HepG2 (cell line): ENCODE results near the gene TM4SF1.
A peak's percentile ranks its signal among the peaks of the same experiment; 100 is the strongest.

Experiments used
- CREB3 ChIP-seq: sonication (generic); formaldehyde crosslinking; IDR thresholded peaks from 2 replicates; pipeline ENCODE4 v1.5.0; 2020; ENCODE audit warnings: missing genetic modification reagents
- E2F1 ChIP-seq: sonication (generic); formaldehyde crosslinking; IDR thresholded peaks from 2 replicates; pipeline ENCODE4 v1.5.0; 2020; ENCODE audit warnings: missing genetic modification reagents
- EZH2 ChIP-seq: conservative IDR thresholded peaks from 2 replicates; pipeline ENCODE4 v1.6.1; 2012; ENCODE audit warnings: mild to moderate bottlenecking, low read depth, low read length, moderate library complexity
- IKZF5 ChIP-seq: IDR thresholded peaks from 2 replicates; pipeline ENCODE4 v1.6.1; 2018; ENCODE audit warnings: missing genetic modification reagents, mild to moderate bottlenecking, missing compliant biosample characterization
- JUND ChIP-seq: sonication (generic); formaldehyde crosslinking; IDR thresholded peaks from 2 replicates; pipeline ENCODE4 v1.8.0; 2022; ENCODE audit warnings: mild to moderate bottlenecking, missing genetic modification reagents
- KLF13 ChIP-seq: sonication (generic); formaldehyde crosslinking; IDR thresholded peaks from 2 replicates; pipeline ENCODE4 v1.4.0; 2020; ENCODE audit warnings: mild to moderate bottlenecking, missing genetic modification reagents
- MBD4 ChIP-seq: IDR thresholded peaks from 2 replicates; pipeline ENCODE4 v1.6.1; 2012; ENCODE audit warnings: low read length, inconsistent platforms, borderline replicate concordance
- POLR2A ChIP-seq, 2 experiments: IDR thresholded peaks; 2 replicates each; pipeline ENCODE4 v1.6.1; 2011; ENCODE audit warnings: low read depth in 2 of 2, low read length in 2 of 2, mild to moderate bottlenecking in 1 of 2, moderate library complexity in 1 of 2; ENCODE audit not compliant: insufficient read depth in 1 of 2
- POLR2AphosphoS5 ChIP-seq: IDR thresholded peaks from 2 replicates; pipeline ENCODE4 v1.6.1; 2012; ENCODE audit warnings: low read depth, low read length
- SP2 ChIP-seq: sonication (generic); formaldehyde crosslinking; IDR thresholded peaks from 2 replicates; pipeline ENCODE4 v1.5.1; 2020; ENCODE audit warnings: mild to moderate bottlenecking, missing genetic modification reagents
- TBL1XR1 ChIP-seq: fragments of 150-350 bp; IDR thresholded peaks from 2 replicates; pipeline ENCODE4 v1.6.1; 2014; ENCODE audit warnings: borderline replicate concordance, low read length; ENCODE audit not compliant: partially characterized antibody

GRCh38 chr3:149388531-149389417, 11.3 kb upstream of the TM4SF1 start:
- TF ChIP-seq JUND (no peak), POLR2A (IDR thresholded peaks at IDR 0.05; ENCODE audit: insufficient read depth in 1 of 2, low read depth in 2 of 2, low read length in 2 of 2) (peak; percentile 39 to 40; a peak in 2 of 4 replicates), E2F1 (CRISPR knock-in tag) (no peak), POLR2AphosphoS5 (no peak; the same call in 1 of the 2 replicates), SP2 (CRISPR knock-in tag) (no peak), EZH2 (no peak), KLF13 (CRISPR knock-in tag) (no peak), TBL1XR1 (no peak), MBD4 (no peak), CREB3 (CRISPR knock-in tag) (no peak), IKZF5 (CRISPR knock-in tag) (no peak)
